ENCODE results near the gene HELZ2. TPM values are rescaled to one million over a fixed set of nuclear protein-coding genes. Genes with fewer than 3 reads are reported as not detected.

Gene HELZ2
- total and polyA plus RNA-seq, 2 of the 4 experiments (the other 2 are of a cell fraction) = 4.7 to 10.6 TPM

GRCh38 chr20:63545814-63546213 lies 28.2 kb downstream of the HELZ2 start:
- Histone ChIP-seq H2BK20ac (ENCODE audit: low read depth, low read length) (no peak overlapping the region), H4K8ac (ENCODE audit: low read depth in 2 of 2, low read length in 2 of 2) (no peak overlapping the region), H3K14ac (replicated peaks; ENCODE audit: low read depth, low read length) (no peak overlapping the region), H3K4me1 (ENCODE audit: control insufficient read depth, insufficient read depth, low read length) (no peaks in the 10 kb centered on the region), H4K20me1 (ENCODE audit: insufficient read depth, low read length) (no peaks in the 10 kb centered on the region), H4K5ac (ENCODE audit: low read depth, low read length) (no peak overlapping the region), H3K9me3 (ENCODE audit: control insufficient read depth, insufficient read depth, low read length) (no peaks in the 10 kb centered on the region), H2AFZ (replicated peaks; ENCODE audit: low read length, poor library complexity) (no peak overlapping the region), H2BK120ac (ENCODE audit: low read depth, low read length) (no peak overlapping the region), H3K36me3 (ENCODE audit: control insufficient read depth, insufficient read depth, low read length) (no peaks in the 10 kb centered on the region), H3K4me2 (ENCODE audit: low read depth, low read length) (no peak overlapping the region), H3K27me3 (ENCODE audit: control insufficient read depth, insufficient read depth, low read length) (peaks cover 40% of the 10 kb centered on the region), H3K18ac (ENCODE audit: low read depth, low read length) (no peak overlapping the region), H3K4ac (ENCODE audit: low read depth, low read length) (no peak overlapping the region), H4K91ac (ENCODE audit: insufficient read depth, low read depth, low read length) (no peak overlapping the region), H2AK5ac (ENCODE audit: low read depth, low read length) (no peak overlapping the region), H3K27ac (ENCODE audit: insufficient read depth, low read length) (no peak overlapping the region), H2BK15ac (ENCODE audit: low read depth, low read length) (no peak overlapping the region), H3K9me1 (ENCODE audit: insufficient read depth, low read length) (no peaks in the 10 kb centered on the region), H3K4me3 (ENCODE audit: insufficient read depth, low read depth, low read length) (no peak overlapping the region), H3K9ac (ENCODE audit: low read depth, low read length) (no peak overlapping the region), H3K56ac (ENCODE audit: extremely low read depth, insufficient read depth, low read length) (no peak overlapping the region), H3K79me1 (ENCODE audit: low read depth in 1 of 2, low read length in 2 of 2) (no peaks in the 10 kb centered on the region), H3K23ac (ENCODE audit: low read depth, low read length) (no peak overlapping the region), H2BK5ac (ENCODE audit: low read depth, low read length, poor library complexity, severe bottlenecking) (no peak overlapping the region), H2AK9ac (replicated peaks; ENCODE audit: low read depth, low read length, poor library complexity) (no peak overlapping the region)
- POLR2A ChIA-PET (ENCODE audit: unreplicated experiment) = interaction anchor here (0.5 kb wide), 1 partner anchor 313 kb away, joined by 3 read pairs; no protein-coding TSS in a partner anchor
- dilution Hi-C loops (cut with HindIII; ENCODE audit: low sequenced_read_pairs, unreplicated experiment) (no loop called here), in situ Hi-C loops (cut with MboI; ENCODE audit: low sequenced_read_pairs) (no loop called here), intact Hi-C loops (cut with micrococcal nuclease) (no loop called here)
- no peak for ATAC-seq (ENCODE audit: low read depth)
- no peak for DNase-seq
- TF ChIP-seq CTCF (conservative IDR thresholded peaks at IDR 0.05; ENCODE audit: low read depth, low read length) = no peak
- TF ChIP-seq NFE2L2 (IDR thresholded peaks at IDR 0.05; ENCODE audit: low read depth, low read length) = no peak
- no peak for TF ChIP-seq SMC3 (IDR thresholded peaks at IDR 0.05; ENCODE audit: low read depth, low read length)
- no peak for TF ChIP-seq MAFK (IDR thresholded peaks at IDR 0.05; ENCODE audit: low read depth, low read length)
- TF ChIP-seq CHD1 (IDR thresholded peaks at IDR 0.05; ENCODE audit: low read depth, low read length) = no peak
- no TSS peak for BruUV-seq (replicated peaks)
- CTCF ChIA-PET = no interaction called here
- no CpG with 5 or more reads among the region's 6 CpGs for WGBS, 2 experiments (ENCODE audit: extremely low coverage in 2 of 2, insufficient read length in 1 of 2)
